Muscle layer of duodenum (tissue), 2 donors: ENCODE results near the gene GUCY2F.

Experiments
- H3K27ac ChIP-seq: one replicate; pipeline ENCODE4 v1.7.0; 2013; ENCODE audit warnings: mild to moderate bottlenecking, low read length
- H3K27me3 ChIP-seq: one replicate; pipeline ENCODE4 v1.7.0; 2013; ENCODE audit warnings: low read depth, mild to moderate bottlenecking, control low read depth, low read length
- H3K36me3 ChIP-seq, 2 donors: one replicate each; pipeline ENCODE4 v1.7.0; 2013; ENCODE audit warnings: low read length in 2 of 2, control low read depth in 1 of 2, mild to moderate bottlenecking in 1 of 2; ENCODE audit not compliant: insufficient read depth in 2 of 2, control insufficient read depth in 1 of 2
- H3K4me1 ChIP-seq, 2 donors: one replicate each; pipeline ENCODE4 v1.7.0; 2013; ENCODE audit warnings: low read length in 2 of 2, mild to moderate bottlenecking in 2 of 2, control low read depth in 1 of 2, moderate library complexity in 1 of 2; ENCODE audit not compliant: insufficient read depth in 2 of 2, control insufficient read depth in 1 of 2
- H3K4me3 ChIP-seq, 2 donors: one replicate each; pipeline ENCODE4 v1.7.0; 2013; ENCODE audit warnings: low read length in 2 of 2, low read depth in 1 of 2, mild to moderate bottlenecking in 1 of 2
- H3K9me3 ChIP-seq, 2 donors: one replicate each; pipeline ENCODE4 v1.7.0; 2013; ENCODE audit warnings: low read length in 2 of 2, control low read depth in 1 of 2, mild to moderate bottlenecking in 1 of 2; ENCODE audit not compliant: control insufficient read depth in 1 of 2
- donor health status: healthy.

The GUCY2F gene

GRCh38 chrX:109481986-109482385 lies at the start of gene GUCY2F:
Gene GUCY2F (minus strand): TSS chrX:109482086. CDS start chrX:109475936, 6,150 bp downstream.
- no peaks in the 10 kb centered on the region for H3K4me1 ChIP-seq
- no peak within 1 kb of the TSS for H3K4me3 ChIP-seq
- no peaks in the 10 kb centered on the region for H3K36me3 ChIP-seq
- H3K27me3 ChIP-seq, result no peaks in the 10 kb centered on the region
- no peaks in the 10 kb centered on the region for H3K9me3 ChIP-seq
- no peak within 1 kb of the TSS for H3K27ac ChIP-seq

DNA sequence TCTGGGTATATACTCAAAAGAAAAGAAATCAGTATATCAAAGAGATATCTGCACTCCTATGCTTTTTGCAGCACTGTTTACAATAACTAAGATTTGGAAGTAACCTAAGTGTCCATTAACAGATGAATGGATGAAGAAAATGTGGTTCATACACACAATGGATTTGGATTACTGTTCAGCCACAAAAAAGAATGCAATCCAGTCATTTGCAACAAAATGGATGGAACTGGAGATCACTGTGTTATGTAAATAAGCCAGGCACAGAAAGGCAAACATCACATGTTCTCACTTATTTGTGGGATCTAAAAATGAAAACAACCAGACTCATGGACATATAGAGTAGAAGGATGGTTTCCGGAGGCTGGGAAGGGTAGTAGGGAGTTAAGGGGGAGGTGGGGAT lies 37.1 kb upstream of the GUCY2F start:
- Histone ChIP-seq H3K36me3 (no peaks in the 10 kb centered on the region), H3K27ac (no peak overlapping the region), H3K9me3 (no peaks in the 10 kb centered on the region), H3K27me3 (no peaks in the 10 kb centered on the region), H3K4me3 (no peak overlapping the region), H3K4me1 (no peaks in the 10 kb centered on the region)

- Histone ChIP-seq H3K27ac (no peak overlapping the region), H3K4me3 (no peak overlapping the region), H3K27me3 (no peaks in the 10 kb centered on the region)
Measured at GRCh38 chrX:109511113-109511512, 29.2 kb upstream of the GUCY2F start.

GRCh38 chrX:109508915-109509314 lies 27.0 kb upstream of the GUCY2F start:
- Histone ChIP-seq H3K36me3 (no peaks in the 10 kb centered on the region), H3K9me3 (no peaks in the 10 kb centered on the region), H3K27ac (no peak overlapping the region), H3K27me3 (no peaks in the 10 kb centered on the region), H3K4me1 (no peaks in the 10 kb centered on the region), H3K4me3 (no peak overlapping the region)

More at GRCh38 chrX:109511113-109511512, 29.2 kb upstream of the GUCY2F start:
- Histone ChIP-seq H3K36me3 (no peaks in the 10 kb centered on the region), H3K4me1 (no peaks in the 10 kb centered on the region), H3K9me3 (no peaks in the 10 kb centered on the region)

DNA sequence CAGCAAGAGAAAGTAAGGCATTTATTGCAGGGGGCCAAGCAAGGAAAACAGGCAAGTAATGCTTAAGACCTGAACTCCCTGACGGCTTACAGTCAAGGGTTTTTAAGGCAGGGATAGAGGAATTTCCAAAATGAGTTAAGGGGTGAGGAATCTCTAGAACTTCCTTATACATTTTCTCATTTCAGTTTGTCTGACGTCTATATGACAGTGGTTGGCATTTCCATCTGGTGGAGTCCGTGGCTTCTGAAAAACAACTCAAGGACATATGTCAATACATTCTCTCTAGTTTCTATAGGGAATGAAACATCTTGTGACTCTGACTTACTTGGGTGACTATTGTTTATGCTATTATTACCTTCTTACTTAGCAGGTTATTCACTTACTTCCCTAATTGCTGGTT lies 19.3 kb upstream of the GUCY2F start:
- Histone ChIP-seq H3K27me3 (no peaks in the 10 kb centered on the region), H3K4me1 (no peaks in the 10 kb centered on the region), H3K4me3 (no peak overlapping the region), H3K9me3 (no peaks in the 10 kb centered on the region), H3K36me3 (no peaks in the 10 kb centered on the region), H3K27ac (no peak overlapping the region)

- H3K4me1 ChIP-seq, result no peaks in the 10 kb centered on the region
- H3K27ac ChIP-seq, result no peak overlapping the region
- no peaks in the 10 kb centered on the region for H3K36me3 ChIP-seq
- no peak overlapping the region for H3K4me3 ChIP-seq
- H3K9me3 ChIP-seq, result no peaks in the 10 kb centered on the region
- no peaks in the 10 kb centered on the region for H3K27me3 ChIP-seq
Measured at GRCh38 chrX:109498434-109498833, 16.5 kb upstream of the GUCY2F start.

DNA sequence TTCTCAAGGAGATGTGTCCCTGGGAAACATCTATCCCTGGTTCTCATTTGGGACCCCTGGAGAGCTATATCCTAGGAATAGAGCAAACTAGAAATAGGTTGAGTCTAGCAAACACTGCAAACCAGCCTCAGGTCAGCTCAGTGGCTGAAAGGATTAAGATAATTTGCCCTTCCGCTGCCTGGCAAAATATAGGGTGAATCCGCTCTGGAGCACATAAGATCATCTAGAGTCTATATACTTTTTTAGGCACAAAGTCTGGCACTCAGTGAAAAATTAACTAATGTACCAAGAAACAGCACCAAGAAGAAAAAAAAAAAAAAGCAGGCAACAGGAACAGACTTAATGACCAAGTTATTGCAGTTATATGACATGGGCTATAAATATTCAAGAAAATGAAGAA lies 7.3 kb upstream of the GUCY2F start:
- H3K4me3 ChIP-seq, result no peak overlapping the region
- no peaks in the 10 kb centered on the region for H3K36me3 ChIP-seq
- no peaks in the 10 kb centered on the region for H3K4me1 ChIP-seq
- no peaks in the 10 kb centered on the region for H3K27me3 ChIP-seq
- H3K27ac ChIP-seq, result no peak overlapping the region
- no peaks in the 10 kb centered on the region for H3K9me3 ChIP-seq

DNA sequence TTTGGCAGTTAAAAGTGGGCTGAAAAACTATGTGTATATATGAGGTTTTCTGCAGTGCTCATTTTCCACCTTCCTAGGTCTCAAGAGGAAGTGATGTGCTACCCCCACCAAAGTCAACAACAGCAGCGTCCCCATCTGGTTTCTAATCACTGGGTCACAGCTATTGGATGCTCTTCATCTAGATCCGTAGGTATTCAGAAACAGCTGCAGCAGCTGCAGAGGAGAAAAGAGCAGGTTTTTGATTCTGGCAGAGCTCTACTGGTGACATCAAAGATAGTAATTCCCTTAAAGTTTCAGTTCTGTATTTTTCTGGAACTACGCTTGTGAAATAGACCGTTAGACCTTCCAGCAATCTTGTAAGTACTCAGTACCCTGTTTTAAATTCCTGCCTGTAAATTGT lies 5.8 kb upstream of the GUCY2F start:
- H3K36me3 ChIP-seq, result no peaks in the 10 kb centered on the region
- no peak overlapping the region for H3K4me3 ChIP-seq
- H3K9me3 ChIP-seq, result no peaks in the 10 kb centered on the region
- no peaks in the 10 kb centered on the region for H3K4me1 ChIP-seq
- no peak overlapping the region for H3K27ac ChIP-seq
- no peaks in the 10 kb centered on the region for H3K27me3 ChIP-seq

- Histone ChIP-seq H3K4me3 (no peak overlapping the region), H3K27ac (no peak overlapping the region), H3K27me3 (no peaks in the 10 kb centered on the region), H3K4me1 (no peaks in the 10 kb centered on the region), H3K36me3 (no peaks in the 10 kb centered on the region), H3K9me3 (no peaks in the 10 kb centered on the region)
Measured at GRCh38 chrX:109485470-109486340, 3.8 kb upstream of the GUCY2F start.

DNA sequence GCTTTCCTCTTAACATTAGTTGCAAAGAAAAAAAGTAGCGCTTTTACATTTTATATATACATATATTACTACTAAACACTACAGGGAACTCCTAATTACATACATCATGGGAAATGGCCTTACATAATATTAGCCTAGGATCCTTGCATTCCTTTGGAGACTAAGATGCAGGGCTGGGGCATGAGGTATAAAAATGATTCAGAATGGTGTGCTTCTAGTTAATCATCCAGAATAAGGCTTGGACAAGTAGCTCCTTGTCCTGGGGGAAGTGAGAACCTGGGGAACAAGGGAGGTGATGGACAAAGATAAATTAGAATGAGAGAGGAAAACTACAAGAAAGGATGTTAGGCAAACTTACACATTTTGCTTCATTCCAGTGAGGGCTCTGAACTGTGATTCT lies 3.0 kb upstream of the GUCY2F start:
- Histone ChIP-seq H3K36me3 (no peaks in the 10 kb centered on the region), H3K4me1 (no peaks in the 10 kb centered on the region), H3K4me3 (no peak overlapping the region), H3K27me3 (no peaks in the 10 kb centered on the region), H3K9me3 (no peaks in the 10 kb centered on the region), H3K27ac (no peak overlapping the region)

- no peaks in the 10 kb centered on the region for H3K36me3 ChIP-seq
- no peak overlapping the region for H3K27ac ChIP-seq
- no peaks in the 10 kb centered on the region for H3K27me3 ChIP-seq
- no peaks in the 10 kb centered on the region for H3K4me1 ChIP-seq
- no peaks in the 10 kb centered on the region for H3K9me3 ChIP-seq
- peak overlapping the region in 1 of 2 donors; percentile 35 for H3K4me3 ChIP-seq
Measured at GRCh38 chrX:109475174-109475891, 6.6 kb downstream of the GUCY2F start.
